Astrocyte (in vitro differentiated cells and primary cell): ENCODE measurements around the gene NDUFB7. TPM values are rescaled to one million over a fixed set of nuclear protein-coding genes. Genes with fewer than 3 reads are reported as not detected.

ENCODE experiments used
- DNase-seq: peaks from one replicate; pipeline ENCODE4 v3.0.0-alpha.2; 2010; ENCODE audit warnings: low read depth
- FAIRE-seq: peaks from 2 replicates; lab custom pipeline; 2011; peaks lifted over from hg19 to GRCh38; lab: Jason Lieb, UNC
- H2AFZ ChIP-seq: 2 replicates; pipeline ENCODE4 v1.6.0; 2012; ENCODE audit warnings: low read depth, low read length, inconsistent platforms
- H3K27ac ChIP-seq: 2 replicates; pipeline ENCODE4 v1.5.1; 2011; ENCODE audit warnings: low read depth, low read length, inconsistent platforms
- H3K27me3 ChIP-seq: 2 replicates; pipeline ENCODE4 v1.6.0; 2011; ENCODE audit warnings: low read length, inconsistent platforms; ENCODE audit not compliant: insufficient read depth
- H3K36me3 ChIP-seq: 2 replicates; pipeline ENCODE4 v1.5.1; 2011; ENCODE audit warnings: low read length, inconsistent platforms; ENCODE audit not compliant: insufficient read depth
- H3K4me1 ChIP-seq: 2 replicates; pipeline ENCODE4 v1.5.1; 2011; ENCODE audit warnings: low read length, inconsistent platforms; ENCODE audit not compliant: insufficient read depth
- H3K4me2 ChIP-seq: 2 replicates; pipeline ENCODE4 v1.6.0; 2012; ENCODE audit warnings: low read length, inconsistent platforms
- H3K4me3 ChIP-seq: 2 replicates; pipeline ENCODE4 v1.5.1; 2011; ENCODE audit warnings: low read depth, mild to moderate bottlenecking, low read length, inconsistent platforms; ENCODE audit not compliant: insufficient read depth
- H3K79me2 ChIP-seq: 2 replicates; pipeline ENCODE4 v1.6.0; 2012; ENCODE audit warnings: mild to moderate bottlenecking, low read length, inconsistent platforms; ENCODE audit not compliant: insufficient read depth
- H3K9ac ChIP-seq: 2 replicates; pipeline ENCODE4 v1.6.0; 2012; ENCODE audit warnings: mild to moderate bottlenecking, low read length, inconsistent platforms
- H3K9me3 ChIP-seq: 2 replicates; pipeline ENCODE4 v1.5.1; 2012; ENCODE audit warnings: low read depth, mild to moderate bottlenecking, low read length, inconsistent platforms; ENCODE audit not compliant: insufficient read depth
- H4K20me1 ChIP-seq: 2 replicates; pipeline ENCODE4 v1.6.0; 2012; ENCODE audit warnings: low read length, inconsistent platforms; ENCODE audit not compliant: insufficient read depth
- H3K27ac Mint-ChIP-seq: one replicate; pipeline ENCODE4 v1.8.0; 2021; ENCODE audit warnings: mild to moderate bottlenecking, mixed read lengths; ENCODE audit not compliant: unreplicated experiment
- H3K27me3 Mint-ChIP-seq: one replicate; pipeline ENCODE4 v1.8.0; 2021; ENCODE audit warnings: low read depth, mixed read lengths; ENCODE audit not compliant: unreplicated experiment
- H3K36me3 Mint-ChIP-seq: one replicate; pipeline ENCODE4 v1.8.0; 2021; ENCODE audit warnings: low read depth, mixed read lengths; ENCODE audit not compliant: unreplicated experiment
- H3K4me1 Mint-ChIP-seq: one replicate; pipeline ENCODE4 v1.8.0; 2021; ENCODE audit warnings: low read depth, mixed read lengths; ENCODE audit not compliant: unreplicated experiment
- H3K4me3 Mint-ChIP-seq: one replicate; pipeline ENCODE4 v1.8.0; 2021; ENCODE audit warnings: mild to moderate bottlenecking, moderate library complexity, mixed read lengths; ENCODE audit not compliant: unreplicated experiment
- H3K9me3 Mint-ChIP-seq: one replicate; pipeline ENCODE4 v1.8.0; 2021; ENCODE audit warnings: mild to moderate bottlenecking, mixed read lengths; ENCODE audit not compliant: unreplicated experiment
- CTCF ChIP-seq: IDR thresholded peaks from 2 replicates; pipeline ENCODE4 v1.5.1; 2011; ENCODE audit warnings: low read depth, mild to moderate bottlenecking, inconsistent platforms, low read length, moderate library complexity; ENCODE audit not compliant: insufficient read depth
- EZH2 ChIP-seq: IDR thresholded peaks from 2 replicates; pipeline ENCODE4 v1.6.1; 2012; ENCODE audit warnings: mild to moderate bottlenecking, low read length, inconsistent platforms; ENCODE audit not compliant: insufficient read depth
- total RNA-seq: library from RNA; stranded (reverse); gene quantifications from 2 replicates; pipeline ENCODE4 v1.2.1, GENCODE V29; 2021

The NDUFB7 gene
- total RNA-seq, 1 donor from 2014 or later, result 161 TPM

GRCh38 chr19:14540741-14541525, 30.9 kb downstream of the NDUFB7 start:
- Histone ChIP-seq H3K36me3 (no peaks in the 10 kb centered on the region), H3K9ac (no peak overlapping the region), H3K4me3 (no peak overlapping the region), H3K79me2 (peaks cover 19% of the 10 kb centered on the region), H2AFZ (no peak overlapping the region), H3K27me3 (no peaks in the 10 kb centered on the region), H4K20me1 (peaks cover 47% of the 10 kb centered on the region), H3K9me3 (no peaks in the 10 kb centered on the region), H3K4me2 (no peak overlapping the region), H3K27ac (no peak overlapping the region), H3K4me1 (peaks cover 14% of the 10 kb centered on the region)
- Mint-ChIP-seq H3K9me3 (no peaks in the 10 kb centered on the region), H3K27ac (no peak overlapping the region), H3K27me3 (no peaks in the 10 kb centered on the region), H3K36me3 (peaks cover 14% of the 10 kb centered on the region), H3K4me3 (no peak overlapping the region), H3K4me1 (peaks cover 13% of the 10 kb centered on the region)
- TF ChIP-seq EZH2 (no peak), CTCF (no peak)
- no peak for FAIRE-seq
- no peak for DNase-seq

- Mint-ChIP-seq H3K27ac (no peak overlapping the region), H3K36me3 (peaks cover 10% of the 10 kb centered on the region), H3K27me3 (no peaks in the 10 kb centered on the region), H3K4me1 (peaks cover 6% of the 10 kb centered on the region), H3K4me3 (no peak overlapping the region), H3K9me3 (no peaks in the 10 kb centered on the region)
- no peak overlapping the region for H3K27ac ChIP-seq
- H3K4me1 ChIP-seq, result peaks cover 5% of the 10 kb centered on the region
- H3K4me3 ChIP-seq, result no peak overlapping the region
- TF ChIP-seq EZH2 (no peak), CTCF (no peak)
- FAIRE-seq, result no peak
- no peak overlapping the region for H3K9ac ChIP-seq
- H4K20me1 ChIP-seq, result peaks cover 32% of the 10 kb centered on the region
- H3K27me3 ChIP-seq, result no peaks in the 10 kb centered on the region
- H3K9me3 ChIP-seq, result no peaks in the 10 kb centered on the region
- DNase-seq, result no peak
- H3K79me2 ChIP-seq, result peaks cover 32% of the 10 kb centered on the region
- H3K4me2 ChIP-seq, result no peak overlapping the region
- H3K36me3 ChIP-seq, result no peaks in the 10 kb centered on the region
- no peak overlapping the region for H2AFZ ChIP-seq
Observed at GRCh38 chr19:14536926-14537692, 34.8 kb downstream of the NDUFB7 start.
